GM12865 (cell line): Measurements from ENCODE around the gene STX1B.

Source experiments
- DNase-seq: peaks from one replicate; pipeline ENCODE4 v3.0.0; 2010; ENCODE audit warnings: low read depth
- H3K4me3 ChIP-seq: 2 replicates; pipeline ENCODE4 v1.5.1; 2011; ENCODE audit warnings: mild to moderate bottlenecking, low read depth, low read length, control low read depth
- TF ChIP-seq, protein P1 (sequence below): IDR thresholded peaks from 2 replicates; pipeline ENCODE4 v1.5.1; 2011; ENCODE audit warnings: low read length, control low read depth, low read depth, inconsistent platforms; ENCODE audit not compliant: insufficient read depth; ENCODE audit errors: missing control alignments

STX1B gene

DNA sequence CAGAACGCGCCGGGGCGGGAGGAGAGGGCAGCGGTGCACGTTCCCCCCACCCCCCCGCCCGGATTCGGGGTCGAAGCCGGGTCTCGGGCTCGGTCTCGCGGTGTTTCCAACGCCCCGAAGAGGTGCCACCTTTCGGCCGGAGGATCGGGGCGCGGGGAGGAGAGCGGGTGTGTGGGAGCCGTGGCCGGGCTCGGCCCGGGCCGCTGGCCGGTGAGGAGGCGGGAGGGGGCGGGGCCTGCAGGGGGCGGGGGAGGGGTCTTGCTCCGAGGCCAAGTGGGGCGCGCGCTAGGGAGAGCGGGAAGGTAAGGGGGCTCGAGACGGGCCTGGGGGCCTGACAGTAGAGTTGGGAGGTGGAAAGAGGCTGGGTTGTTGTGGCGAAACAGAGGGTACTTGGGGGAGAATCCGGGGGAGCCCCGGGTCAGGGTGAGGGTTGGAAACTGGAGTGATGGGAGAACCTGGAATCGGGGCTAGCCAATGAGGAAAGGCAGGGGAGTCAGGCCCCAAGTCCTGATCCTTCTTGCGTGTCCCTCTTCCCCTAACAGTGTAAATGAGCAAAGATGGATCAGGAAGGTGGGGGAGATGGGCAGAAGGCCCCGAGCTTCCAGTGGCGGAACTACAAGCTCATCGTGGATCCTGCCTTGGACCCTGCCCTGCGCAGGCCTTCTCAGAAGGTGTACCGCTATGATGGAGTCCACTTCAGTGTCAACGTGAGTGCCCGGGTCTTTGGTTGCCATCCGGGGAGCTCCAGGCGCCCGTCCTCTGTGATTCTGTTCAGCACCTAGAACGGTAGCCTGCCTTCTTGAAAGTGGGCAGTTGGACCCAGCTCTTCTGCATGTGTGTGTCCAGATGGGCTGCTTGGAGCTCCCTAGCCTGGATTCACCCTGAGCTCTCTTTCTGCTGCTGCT is 52.0 kb downstream of the STX1B start:
- DNase-seq = peak; percentile 71
- H3K4me3 ChIP-seq = peak overlapping the region; percentile 69
- TF ChIP-seq, protein P1, sequence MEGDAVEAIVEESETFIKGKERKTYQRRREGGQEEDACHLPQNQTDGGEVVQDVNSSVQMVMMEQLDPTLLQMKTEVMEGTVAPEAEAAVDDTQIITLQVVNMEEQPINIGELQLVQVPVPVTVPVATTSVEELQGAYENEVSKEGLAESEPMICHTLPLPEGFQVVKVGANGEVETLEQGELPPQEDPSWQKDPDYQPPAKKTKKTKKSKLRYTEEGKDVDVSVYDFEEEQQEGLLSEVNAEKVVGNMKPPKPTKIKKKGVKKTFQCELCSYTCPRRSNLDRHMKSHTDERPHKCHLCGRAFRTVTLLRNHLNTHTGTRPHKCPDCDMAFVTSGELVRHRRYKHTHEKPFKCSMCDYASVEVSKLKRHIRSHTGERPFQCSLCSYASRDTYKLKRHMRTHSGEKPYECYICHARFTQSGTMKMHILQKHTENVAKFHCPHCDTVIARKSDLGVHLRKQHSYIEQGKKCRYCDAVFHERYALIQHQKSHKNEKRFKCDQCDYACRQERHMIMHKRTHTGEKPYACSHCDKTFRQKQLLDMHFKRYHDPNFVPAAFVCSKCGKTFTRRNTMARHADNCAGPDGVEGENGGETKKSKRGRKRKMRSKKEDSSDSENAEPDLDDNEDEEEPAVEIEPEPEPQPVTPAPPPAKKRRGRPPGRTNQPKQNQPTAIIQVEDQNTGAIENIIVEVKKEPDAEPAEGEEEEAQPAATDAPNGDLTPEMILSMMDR = no peak

DNA sequence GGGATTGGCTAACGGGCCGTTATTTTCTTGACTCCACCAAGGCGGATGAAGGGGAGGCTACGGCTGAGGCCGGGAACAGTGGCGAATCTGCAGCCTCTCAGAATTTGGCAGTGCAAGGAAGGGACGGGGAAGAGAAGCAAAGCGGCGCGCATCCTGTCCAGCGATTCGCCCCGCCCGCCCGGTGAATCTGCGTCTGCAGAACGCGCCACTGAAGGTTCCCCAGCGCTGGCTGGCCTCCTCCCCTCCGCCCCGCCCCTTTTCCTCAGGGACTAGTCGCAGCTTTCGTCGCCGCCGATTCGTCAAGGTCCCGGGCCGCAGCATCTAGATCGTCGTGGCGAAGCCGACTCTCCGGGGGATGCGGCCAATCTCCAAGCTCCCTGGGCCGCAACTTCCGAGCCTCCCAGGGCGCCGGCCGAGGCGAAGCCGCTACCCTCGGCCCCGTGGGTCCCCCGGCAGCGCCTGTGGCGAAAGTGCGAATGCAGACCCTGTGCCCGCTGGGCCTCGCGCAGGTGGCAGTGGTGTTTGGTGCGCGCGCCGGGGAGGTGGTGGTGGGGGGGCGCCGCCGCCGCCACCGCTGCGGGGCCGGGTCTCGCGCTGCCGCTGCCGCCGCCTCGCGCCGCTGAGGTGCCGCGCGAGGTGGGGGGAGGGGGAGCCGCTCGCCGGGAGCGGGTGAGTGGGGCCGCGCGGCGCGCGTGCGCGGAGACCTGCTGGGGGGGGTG is 52.8 kb downstream of the STX1B start, which contains the start of gene SETD1A:
SETD1A (plus strand) TSS at position 299 of the 719 bp plus-strand sequence. CDS start 978 bp downstream, outside the sequence.
- peak within 1 kb of the TSS; percentile 69 for H3K4me3 ChIP-seq
- TF ChIP-seq, protein P1 = no peak
- peak; percentile 99 for DNase-seq

DNA sequence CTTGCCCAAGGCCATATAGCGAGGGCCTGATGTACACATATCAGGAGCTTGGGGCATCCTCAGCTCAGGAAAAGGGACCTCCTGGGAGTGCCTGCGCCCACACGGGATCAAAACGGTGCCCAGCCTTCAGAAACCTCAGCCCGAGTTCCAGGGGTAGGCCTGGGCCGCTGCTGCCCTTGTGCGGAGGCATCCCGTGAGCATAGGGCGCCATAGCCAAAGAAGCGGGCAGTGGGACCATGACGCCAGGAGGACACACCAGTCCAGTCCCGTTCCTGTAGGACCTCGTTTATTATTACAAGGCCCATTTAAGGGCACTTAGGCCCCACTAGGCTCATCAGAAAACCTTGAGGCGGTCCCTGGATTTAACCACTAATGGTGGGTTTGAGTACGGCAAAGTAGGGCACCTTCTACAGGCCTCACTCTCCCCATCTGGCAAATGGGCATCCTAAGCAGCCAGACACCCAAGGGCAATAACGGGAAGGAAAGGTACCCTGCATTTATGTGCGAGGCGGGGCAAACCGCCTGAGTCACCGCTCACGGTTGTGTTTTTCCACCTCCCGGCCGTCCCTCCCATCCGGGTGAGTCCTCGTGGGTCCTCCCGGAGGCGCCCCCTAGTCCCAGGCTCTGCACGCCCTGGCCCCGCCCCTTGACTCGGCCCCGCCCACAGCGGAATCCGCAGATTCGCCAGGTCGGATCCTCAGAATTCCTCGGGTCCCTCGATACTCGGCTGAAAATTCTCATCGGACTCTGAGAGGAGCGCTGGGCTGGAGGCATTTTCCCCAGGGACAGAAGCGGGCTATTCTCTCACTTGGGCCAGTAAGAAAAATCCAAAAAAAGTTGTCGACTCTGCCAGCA is 53.6 kb downstream of the STX1B start:
- peak overlapping the region; percentile 69 for H3K4me3 ChIP-seq
- DNase-seq = peak; percentile 93
- TF ChIP-seq, protein P1 = peak; percentile 33

DNA sequence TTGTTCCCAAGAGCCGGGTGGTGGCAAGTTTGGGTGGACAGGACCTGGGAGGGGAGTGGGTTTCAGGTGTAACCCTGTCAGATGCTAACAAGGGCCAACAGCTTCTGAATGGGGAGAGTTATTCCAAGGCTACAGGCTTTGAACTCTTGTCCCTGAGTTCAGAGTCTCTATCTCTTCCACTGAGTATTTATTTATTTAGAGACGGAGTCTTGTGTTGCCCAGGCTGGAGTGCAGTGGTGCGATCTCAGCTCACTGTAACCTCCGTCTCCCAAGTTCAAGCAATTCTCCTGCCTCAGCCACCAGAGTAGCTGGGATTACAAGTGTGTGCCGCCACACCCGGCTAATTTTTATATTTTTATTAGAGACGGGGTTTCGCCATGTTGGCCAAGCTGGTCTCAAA is 55.4 kb downstream of the STX1B start:
- TF ChIP-seq, protein P1 = no peak
- no peak for DNase-seq
- no peak overlapping the region for H3K4me3 ChIP-seq

DNA sequence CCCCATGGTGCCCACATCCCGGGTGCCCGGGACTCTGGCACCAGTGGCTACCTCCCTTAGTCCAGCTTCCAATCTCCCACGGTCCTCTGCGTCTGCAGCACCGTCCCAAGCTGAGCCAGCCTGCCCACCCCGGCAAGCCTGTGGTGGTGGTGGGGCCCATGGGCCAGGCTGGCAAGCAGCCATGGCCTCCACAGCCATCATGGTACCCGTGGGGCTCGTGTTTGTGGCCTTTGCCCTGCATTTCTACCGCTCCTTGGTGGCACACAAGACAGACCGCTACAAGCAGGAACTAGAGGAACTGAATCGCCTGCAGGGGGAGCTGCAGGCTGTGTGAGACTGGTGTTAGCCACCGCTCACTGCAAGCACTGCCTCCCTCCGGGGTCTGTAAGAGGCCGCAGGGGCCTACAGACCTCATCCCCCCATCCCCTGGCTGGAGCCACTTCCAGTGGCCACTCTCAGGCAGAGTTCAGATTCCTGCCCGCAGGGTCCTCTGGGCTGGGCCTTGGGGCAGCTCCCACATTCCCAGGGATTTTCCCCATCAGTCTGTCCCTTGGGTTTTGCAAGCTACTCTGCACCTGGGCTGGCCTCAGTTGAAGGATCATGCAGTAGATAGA is 56.8 kb downstream of the STX1B start:
- DNase-seq = peak; percentile 90
- H3K4me3 ChIP-seq = no peak overlapping the region
- TF ChIP-seq, protein P1 = peak; percentile 89

DNA sequence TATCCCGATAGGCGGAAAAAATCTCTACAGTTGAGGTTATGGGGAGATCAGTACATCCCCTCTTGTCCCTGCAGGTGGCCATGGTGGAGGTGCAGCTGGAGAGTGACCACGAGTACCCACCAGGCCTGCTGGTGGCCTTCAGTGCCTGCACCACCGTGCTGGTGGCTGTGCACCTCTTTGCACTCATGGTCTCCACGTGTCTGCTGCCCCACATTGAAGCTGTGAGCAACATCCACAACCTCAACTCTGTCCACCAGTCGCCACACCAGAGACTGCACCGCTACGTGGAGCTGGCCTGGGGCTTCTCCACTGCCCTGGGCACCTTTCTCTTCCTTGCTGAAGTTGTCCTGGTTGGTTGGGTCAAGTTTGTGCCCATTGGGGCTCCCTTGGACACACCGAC is 57.3 kb downstream of the STX1B start:
- DNase-seq = no peak
- TF ChIP-seq, protein P1 = no peak
- H3K4me3 ChIP-seq = no peak overlapping the region
